Erythroblast (primary cell): ENCODE data around the gene GALNT4.

Source experiments
- DNase-seq, 2 experiments: peaks; one replicate each; lab custom pipeline; 2025; lab: John Stamatoyannopoulos, UW
- GATA1 ChIP-seq: IDR thresholded peaks from 2 replicates; pipeline ENCODE4 v1.6.1; 2011; ENCODE audit warnings: low read depth, mild to moderate bottlenecking, control low read depth, low read length, moderate library complexity
- POLR2A ChIP-seq: IDR thresholded peaks from 2 replicates; pipeline ENCODE4 v1.6.1; 2011; ENCODE audit warnings: mild to moderate bottlenecking, low read length

GALNT4 gene

DNA sequence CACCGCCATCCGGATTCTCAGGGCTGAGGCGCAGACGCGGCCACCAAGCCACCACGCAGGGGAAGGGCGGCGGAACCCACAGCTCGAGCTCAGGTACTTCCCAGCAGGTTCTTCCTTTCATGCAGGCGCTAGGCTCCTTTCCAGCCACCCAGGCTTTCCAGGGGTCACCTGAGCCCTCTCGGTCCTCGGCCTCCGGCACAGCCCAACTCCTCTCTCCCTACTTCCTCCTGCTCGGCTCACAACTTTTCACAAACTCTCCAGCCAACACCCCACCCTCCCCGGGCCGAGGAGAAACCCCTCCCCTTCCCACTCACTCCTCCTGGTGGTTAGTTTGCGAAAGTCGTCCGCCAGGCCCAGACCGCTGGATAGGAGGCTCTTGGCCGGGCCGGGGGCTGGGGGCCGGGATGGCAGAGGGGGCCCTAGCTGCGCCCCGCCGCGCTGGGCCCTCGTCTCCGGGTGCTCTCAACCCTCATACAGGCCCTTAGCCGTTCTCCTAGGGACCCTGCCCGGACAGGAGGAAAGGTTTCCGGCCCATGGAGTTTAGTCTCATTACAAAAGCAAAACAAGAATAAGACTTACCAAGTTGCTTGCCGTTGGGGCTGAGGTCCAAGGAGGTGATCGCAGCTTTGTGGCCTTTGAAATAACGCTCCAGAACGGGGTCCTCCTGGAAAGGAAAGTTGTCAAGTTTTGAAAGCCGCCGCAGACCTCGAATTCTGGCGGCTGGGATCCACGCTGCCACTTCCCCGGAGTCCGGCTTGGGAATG, at the start of gene GALNT4:
GALNT4 (minus strand) TSS at position 256 of the 764 bp plus-strand sequence; CDS start at position 9, 247 bp downstream.
- TF ChIP-seq POLR2A (peak; percentile 74), GATA1 (no peak)
- DNase-seq, result peak; percentile 89 to 93

DNA sequence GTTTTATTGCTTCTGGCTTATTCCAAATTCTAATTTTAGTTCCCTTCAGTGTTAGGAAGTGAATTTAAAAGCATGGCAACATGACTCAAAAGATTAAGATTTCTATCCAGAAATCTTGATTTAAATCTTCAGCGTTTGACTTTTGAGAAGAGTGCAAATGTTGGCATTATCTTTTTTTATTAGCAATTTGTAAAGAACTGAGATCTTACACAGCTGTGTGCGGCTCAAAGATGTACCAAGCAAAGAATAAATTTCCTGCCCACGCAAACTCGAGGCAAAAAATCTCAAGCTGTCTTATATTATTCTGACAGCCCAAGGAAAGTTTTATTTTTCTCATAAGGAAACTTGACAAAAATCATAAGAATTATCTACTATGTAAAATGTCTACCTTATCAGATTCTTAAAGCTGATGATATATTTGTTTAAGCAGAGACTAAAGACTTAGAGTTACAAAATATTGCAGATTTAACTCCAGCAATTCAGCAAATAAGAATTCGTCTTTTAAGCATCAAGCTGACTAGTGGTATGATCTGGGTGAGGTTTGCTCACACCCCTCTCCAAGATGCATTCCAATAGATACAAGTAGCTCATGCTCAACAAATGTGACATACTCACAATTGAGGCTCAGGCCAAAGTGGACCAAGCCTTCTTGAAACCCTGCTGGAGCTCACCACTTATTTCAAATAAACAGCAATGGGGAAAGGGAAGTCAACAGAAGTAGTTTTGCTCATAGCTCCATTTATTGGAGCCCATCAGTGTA, 48.6 kb upstream of the GALNT4 start:
- no peak for DNase-seq
- no peak for TF ChIP-seq POLR2A
- no peak for TF ChIP-seq GATA1

DNA sequence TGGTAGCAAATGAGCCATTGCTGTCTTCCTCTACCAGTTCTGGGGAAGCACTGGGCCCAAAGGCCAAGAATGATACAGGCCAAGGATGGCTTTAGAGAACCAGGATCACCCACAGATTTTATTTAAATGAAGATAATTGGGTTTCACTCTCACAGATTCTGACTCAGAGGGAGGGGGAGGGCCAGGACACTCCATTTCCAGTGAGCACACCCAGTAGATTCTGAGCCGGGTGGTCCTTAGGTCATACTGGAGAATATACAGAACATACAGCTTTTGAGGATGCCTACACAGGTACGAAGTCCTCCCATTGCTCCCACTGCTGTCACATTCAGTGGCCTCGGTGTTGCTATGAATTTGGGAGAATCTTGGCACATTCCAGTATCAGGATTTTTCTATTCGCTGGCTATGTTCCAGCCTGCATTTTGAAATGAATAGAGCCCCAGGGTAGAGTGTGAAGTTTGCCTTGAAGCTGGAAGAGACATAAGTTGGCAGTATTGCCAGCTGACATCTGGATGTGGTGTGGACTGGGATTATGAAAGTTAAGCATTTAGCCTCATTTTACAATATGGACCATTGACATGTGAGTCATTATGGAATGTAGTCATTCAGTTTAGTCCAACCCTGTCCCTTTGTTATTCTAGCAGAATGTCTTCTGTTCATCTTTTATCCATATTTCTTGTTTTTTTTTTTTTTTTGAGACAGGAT, 47.0 kb upstream of the GALNT4 start:
- no peak for DNase-seq
- no peak for TF ChIP-seq POLR2A
- TF ChIP-seq GATA1, result no peak

DNA sequence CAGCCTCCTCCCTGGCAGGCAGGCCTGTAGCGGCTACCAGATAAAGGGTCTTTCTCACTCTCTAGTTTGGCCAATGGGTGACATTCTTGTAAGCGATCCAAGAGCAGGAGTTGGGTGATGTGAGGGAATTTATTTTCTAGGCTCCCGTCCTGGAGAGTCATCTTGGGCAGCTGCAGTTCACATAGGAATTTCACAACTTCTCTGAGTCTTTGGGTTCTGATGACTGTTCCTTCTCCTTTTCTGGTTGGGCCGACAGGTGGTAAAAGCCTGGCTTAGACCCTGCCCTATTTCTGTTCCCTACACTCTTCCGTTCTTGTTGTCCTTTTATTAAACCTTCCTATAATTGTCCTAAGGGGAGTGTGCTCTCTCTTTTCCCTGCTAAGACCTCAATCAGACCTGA, 43.9 kb upstream of the GALNT4 start:
- no peak for DNase-seq
- no peak for TF ChIP-seq GATA1
- TF ChIP-seq POLR2A, result no peak

DNA sequence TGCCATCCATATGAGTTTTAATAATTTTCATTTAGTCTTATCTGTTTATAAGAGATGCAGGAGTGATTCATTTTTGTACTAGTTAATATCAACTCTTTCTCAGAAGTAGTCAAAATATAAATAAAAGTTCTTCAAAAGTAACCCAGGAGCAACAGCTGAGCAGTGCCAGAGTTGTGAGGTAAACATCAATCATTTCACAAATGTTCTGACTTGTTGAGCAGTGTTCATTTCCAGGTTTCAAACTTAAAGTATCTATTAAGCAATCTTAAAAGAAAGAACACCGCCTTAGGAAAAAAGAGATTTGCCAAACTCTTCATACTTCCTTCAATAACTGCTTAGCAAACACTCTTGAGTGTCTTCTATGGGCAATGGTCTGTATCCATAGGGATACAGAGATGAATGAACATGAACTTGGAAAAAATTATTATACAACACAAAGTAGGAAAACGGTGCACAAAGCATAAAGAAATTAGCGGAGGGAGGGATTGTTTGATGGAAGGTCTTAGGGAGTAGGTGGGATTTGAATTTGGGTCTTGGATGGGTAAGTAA, 43.2 kb upstream of the GALNT4 start:
- no peak for DNase-seq
- TF ChIP-seq POLR2A (no peak), GATA1 (no peak)

DNA sequence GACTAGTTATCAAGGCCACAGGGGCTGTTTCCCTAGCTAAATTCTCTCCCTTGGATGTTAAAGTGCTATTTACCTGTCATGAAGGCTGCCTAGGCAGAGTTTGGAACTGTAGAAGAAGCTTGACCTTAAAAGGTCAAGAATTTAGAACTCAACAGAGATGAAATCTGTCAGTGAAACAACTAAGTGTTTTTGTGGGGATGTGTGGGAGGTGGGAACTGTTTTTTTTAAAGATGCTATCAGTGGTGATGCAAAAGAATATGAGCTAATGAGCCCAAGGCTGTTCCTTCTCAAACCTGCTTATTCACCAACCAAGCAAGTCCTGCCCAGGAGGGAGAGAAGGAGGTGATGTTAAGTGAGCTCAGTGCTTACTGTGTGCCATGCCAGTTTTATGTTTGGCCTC, 42.0 kb upstream of the GALNT4 start:
- peak in 1 of 2 experiments; percentile 47 for DNase-seq
- TF ChIP-seq POLR2A (no peak), GATA1 (no peak)

DNA sequence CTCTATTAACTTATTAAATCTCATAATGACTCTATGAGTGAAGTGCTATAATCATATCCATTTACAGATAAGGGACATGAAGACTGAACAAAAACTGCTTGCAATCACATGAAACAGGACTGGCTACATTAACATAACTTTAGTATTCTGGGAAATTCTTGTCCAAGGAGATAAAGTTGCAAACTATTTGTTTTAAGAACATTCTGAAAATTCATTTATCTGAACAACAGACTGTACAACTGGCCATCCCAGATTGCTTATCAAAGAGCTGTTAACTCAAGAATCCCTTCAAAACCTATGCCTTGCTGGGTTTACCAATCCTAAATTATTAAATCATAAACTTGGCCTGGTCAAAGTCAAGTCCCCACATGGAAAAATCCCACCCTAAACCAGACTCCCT, 40.4 kb upstream of the GALNT4 start:
- TF ChIP-seq GATA1 (no peak), POLR2A (no peak)
- DNase-seq, result peak in 1 of 2 experiments; percentile 21

DNA sequence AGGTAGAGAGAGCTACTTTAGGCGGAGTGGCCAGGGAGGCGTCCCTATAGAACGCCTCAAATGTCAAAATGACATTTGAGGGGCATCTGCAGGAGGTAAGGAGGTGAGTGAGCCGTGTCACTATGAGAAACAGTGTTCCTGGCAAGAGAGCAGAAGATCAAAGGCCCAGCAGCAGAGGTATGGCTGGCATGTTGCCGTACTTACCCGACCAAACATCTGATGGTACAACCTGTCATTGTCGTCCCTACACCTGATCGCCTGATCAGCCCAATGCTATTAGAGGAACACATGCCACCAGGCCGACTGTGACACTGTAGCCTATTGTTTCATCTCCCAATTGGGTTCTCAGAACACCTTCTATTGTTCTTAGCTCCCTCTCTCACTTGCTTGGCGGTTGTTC, 35.2 kb upstream of the GALNT4 start:
- TF ChIP-seq GATA1, result no peak
- DNase-seq, result no peak

DNA sequence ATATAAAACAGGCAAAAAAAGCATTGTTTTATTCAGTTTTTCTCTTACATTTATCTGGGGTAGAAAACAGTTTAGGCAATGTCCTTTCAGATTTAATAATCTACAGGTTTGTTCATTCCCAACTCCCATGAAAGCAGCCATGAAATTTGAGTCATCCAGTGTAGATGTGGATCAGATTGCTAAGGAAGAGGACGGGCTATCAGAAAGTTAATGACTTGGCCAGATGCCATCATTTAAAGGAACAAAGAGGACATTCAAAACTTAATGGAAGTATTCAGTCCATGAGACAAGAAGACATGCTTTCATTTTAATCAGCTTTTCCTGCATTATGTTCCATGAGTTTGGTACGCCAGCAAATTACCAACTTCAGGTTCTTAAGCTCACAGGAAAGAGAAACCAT, 32.4 kb upstream of the GALNT4 start:
- DNase-seq, result no peak
- TF ChIP-seq GATA1 (no peak), POLR2A (no peak)

DNA sequence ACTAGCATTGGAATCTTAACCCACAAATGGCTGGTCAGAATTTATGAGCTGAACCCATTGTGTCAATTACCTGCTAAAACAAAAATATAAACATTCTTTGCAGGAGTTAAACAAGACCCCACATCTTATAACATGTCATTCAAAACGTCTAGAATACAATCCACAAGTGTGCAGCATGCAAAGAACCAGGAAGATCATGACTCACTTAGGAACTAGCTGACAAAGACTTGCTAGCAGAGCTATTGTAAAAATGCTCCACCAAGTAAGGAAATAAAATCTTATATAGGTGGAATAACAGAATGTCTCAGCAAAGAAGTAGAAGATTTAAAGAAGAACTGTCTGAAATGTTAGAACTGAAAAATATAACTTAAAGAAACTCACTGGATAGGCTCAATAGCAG, 27.8 kb upstream of the GALNT4 start:
- TF ChIP-seq POLR2A, result no peak
- no peak for TF ChIP-seq GATA1
- no peak for DNase-seq

DNA sequence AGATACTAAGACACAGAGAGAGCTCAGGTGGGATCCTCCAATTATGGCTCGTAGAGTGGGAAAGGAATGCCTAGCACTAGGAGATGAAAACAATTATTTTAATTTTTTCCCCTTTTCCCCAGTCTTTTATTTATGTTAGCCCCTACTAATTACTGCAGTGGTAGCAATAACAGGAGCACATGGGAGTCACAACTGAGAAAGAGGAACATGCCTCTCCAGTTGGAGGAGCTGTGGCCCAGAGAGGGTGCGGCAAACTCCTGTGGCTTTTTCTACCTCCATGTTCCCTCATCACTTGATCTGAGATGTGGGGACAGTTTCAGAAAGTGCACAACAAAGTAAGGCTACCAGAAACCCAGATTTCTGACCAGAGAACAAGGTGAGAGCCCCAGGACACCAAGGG, 27.2 kb upstream of the GALNT4 start:
- TF ChIP-seq GATA1 (no peak), POLR2A (no peak)
- DNase-seq, result no peak

DNA sequence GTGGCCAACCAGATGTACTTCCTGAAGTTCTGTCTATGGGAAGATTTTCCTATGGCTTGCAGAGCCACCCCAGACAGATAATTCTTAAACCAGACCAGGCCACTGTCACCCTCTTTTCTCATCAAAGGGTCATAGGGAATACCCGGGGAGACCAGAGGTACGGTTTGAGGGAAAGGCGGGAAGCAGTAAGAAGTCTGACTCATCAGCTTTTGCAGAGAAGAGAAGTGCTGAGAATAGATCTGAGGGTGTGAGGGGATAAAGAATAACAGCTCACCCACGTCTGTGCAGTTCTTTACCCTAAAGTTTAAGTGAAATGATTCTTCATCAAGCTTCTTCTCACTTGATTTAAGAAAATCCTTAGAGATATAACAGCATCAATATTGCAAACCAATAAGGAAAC, 22.5 kb upstream of the GALNT4 start:
- TF ChIP-seq GATA1 (no peak), POLR2A (no peak)
- no peak for DNase-seq

DNA sequence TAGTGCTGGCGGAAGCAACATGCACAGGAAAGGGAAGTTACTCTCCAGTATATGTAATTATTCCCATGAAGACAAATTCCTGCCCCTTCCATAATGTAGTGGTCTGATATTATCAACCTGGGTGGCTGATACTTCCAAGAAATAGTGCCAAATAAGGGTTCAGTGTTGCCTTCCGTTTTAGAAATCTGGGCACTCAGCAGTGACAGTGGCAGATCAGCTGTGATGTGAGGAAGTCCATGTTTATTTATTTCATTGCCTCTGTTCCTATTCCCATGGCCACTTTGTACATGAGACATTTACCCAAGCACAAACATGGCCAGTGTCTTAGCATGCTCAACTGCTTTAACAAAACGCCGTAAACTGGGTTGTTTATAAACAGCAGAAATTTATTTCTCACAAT, 21.6 kb upstream of the GALNT4 start:
- DNase-seq, result no peak
- no peak for TF ChIP-seq GATA1
- TF ChIP-seq POLR2A, result no peak
